IMR-90 (cell line): Measurements from ENCODE around the gene FARS2. TPM values are rescaled to one million over a fixed set of nuclear protein-coding genes. Genes with fewer than 3 reads are reported as not detected.

Experiments used
- ATAC-seq: fragments of 200-7000 bp; cut with Tn5 transposase; 2 replicates; pipeline ENCODE4 v1.9.1; 2020; ENCODE audit warnings: low read depth, mild to moderate bottlenecking, moderate library complexity
- BruUV-seq: library from RNA; stranded (reverse); fragments of 400-500 nt; replicated peaks from 2 replicates; lab custom pipeline; 2021; lab: Mats Ljungman, UMichigan
- CTCF ChIA-PET: fragments of 300-600 bp; formaldehyde crosslinking; extraction: SDS; loops from one replicate; lab custom pipeline; 2021; ENCODE audit warnings: antibody characterized with exemption; lab: Yijun Ruan, JAX
- POLR2A ChIA-PET: fragments of 300-600 bp; sonication (Branson Sonifier 250); formaldehyde crosslinking; loops from one replicate; lab custom pipeline; 2022; ENCODE audit warnings: antibody characterized with exemption; ENCODE audit not compliant: unreplicated experiment; lab: Charles Lee
- DNase-seq: peaks from one replicate; pipeline ENCODE4 v3.0.0; 2013
- H2AFZ ChIP-seq: replicated peaks from 2 replicates; pipeline ENCODE3; 2013; ENCODE audit warnings: low read length, mild to moderate bottlenecking; ENCODE audit not compliant: poor library complexity
- H2AK5ac ChIP-seq: 2 replicates; pipeline ENCODE4 v1.6.1; 2013; ENCODE audit warnings: low read depth, low read length, inconsistent platforms
- H2AK9ac ChIP-seq: replicated peaks from 2 replicates; pipeline ENCODE3; 2013; ENCODE audit warnings: mild to moderate bottlenecking, low read depth, low read length, moderate library complexity; ENCODE audit not compliant: poor library complexity
- H2BK120ac ChIP-seq: 2 replicates; pipeline ENCODE4 v1.6.1; 2013; ENCODE audit warnings: low read depth, low read length, inconsistent platforms
- H2BK15ac ChIP-seq: 3 replicates; pipeline ENCODE4 v1.6.1; 2013; ENCODE audit warnings: low read depth, low read length, inconsistent platforms
- H2BK20ac ChIP-seq: 2 replicates; pipeline ENCODE4 v1.6.1; 2013; ENCODE audit warnings: low read depth, mild to moderate bottlenecking, inconsistent platforms, low read length, moderate library complexity
- H2BK5ac ChIP-seq: 2 replicates; pipeline ENCODE4 v1.6.1; 2013; ENCODE audit warnings: mild to moderate bottlenecking, low read depth, low read length, inconsistent platforms; ENCODE audit not compliant: poor library complexity, severe bottlenecking
- H3K14ac ChIP-seq: replicated peaks from 2 replicates; pipeline ENCODE4 v1.6.1; 2013; ENCODE audit warnings: low read depth, low read length, inconsistent platforms
- H3K18ac ChIP-seq: 2 replicates; pipeline ENCODE4 v1.6.1; 2013; ENCODE audit warnings: low read depth, low read length, control low read depth
- H3K23ac ChIP-seq: 2 replicates; pipeline ENCODE4 v1.6.1; 2013; ENCODE audit warnings: low read depth, low read length, inconsistent platforms
- H3K27ac ChIP-seq: 2 replicates; pipeline ENCODE4 v1.5.1; 2013; ENCODE audit warnings: mild to moderate bottlenecking, control low read depth, low read length; ENCODE audit not compliant: insufficient read depth
- H3K27me3 ChIP-seq: 2 replicates; pipeline ENCODE4 v1.6.1; 2013; ENCODE audit warnings: low read length; ENCODE audit not compliant: control insufficient read depth, insufficient read depth
- H3K36me3 ChIP-seq: 2 replicates; pipeline ENCODE4 v1.6.1; 2013; ENCODE audit warnings: low read length, mixed read lengths; ENCODE audit not compliant: control insufficient read depth, insufficient read depth
- H3K4ac ChIP-seq: 2 replicates; pipeline ENCODE4 v1.6.1; 2013; ENCODE audit warnings: low read depth, low read length, inconsistent platforms
- H3K4me1 ChIP-seq: 2 replicates; pipeline ENCODE4 v1.6.1; 2013; ENCODE audit warnings: low read length, mixed read lengths; ENCODE audit not compliant: control insufficient read depth, insufficient read depth
- H3K4me2 ChIP-seq: 2 replicates; pipeline ENCODE4 v1.6.1; 2013; ENCODE audit warnings: low read depth, mild to moderate bottlenecking, control low read depth, low read length, moderate library complexity
- H3K4me3 ChIP-seq: 2 replicates; pipeline ENCODE4 v1.5.1; 2013; ENCODE audit warnings: low read depth, mild to moderate bottlenecking, control low read depth, low read length, moderate library complexity; ENCODE audit not compliant: insufficient read depth
- H3K56ac ChIP-seq: 2 replicates; pipeline ENCODE4 v1.6.1; 2013; ENCODE audit warnings: low read length, inconsistent platforms; ENCODE audit not compliant: insufficient read depth; ENCODE audit errors: extremely low read depth
- H3K79me1 ChIP-seq, 2 experiments: 2 replicates each; pipeline ENCODE4 v1.6.1; 2013; ENCODE audit warnings: low read length in 2 of 2, inconsistent platforms in 1 of 2, low read depth in 1 of 2
- H3K9ac ChIP-seq: 2 replicates; pipeline ENCODE4 v1.6.1; 2013; ENCODE audit warnings: low read depth, low read length, control low read depth
- H3K9me1 ChIP-seq: 2 replicates; pipeline ENCODE4 v1.6.1; 2013; ENCODE audit warnings: low read length, inconsistent platforms; ENCODE audit not compliant: insufficient read depth
- H3K9me3 ChIP-seq: 2 replicates; pipeline ENCODE4 v1.6.1; 2013; ENCODE audit warnings: low read length; ENCODE audit not compliant: control insufficient read depth, insufficient read depth
- H4K20me1 ChIP-seq: 2 replicates; pipeline ENCODE4 v1.6.1; 2013; ENCODE audit warnings: low read length, inconsistent platforms; ENCODE audit not compliant: insufficient read depth
- H4K5ac ChIP-seq: 2 replicates; pipeline ENCODE4 v1.6.1; 2013; ENCODE audit warnings: mild to moderate bottlenecking, low read depth, low read length, control low read depth
- H4K8ac ChIP-seq, 2 experiments: 2 replicates each; pipeline ENCODE4 v1.6.1; 2013; ENCODE audit warnings: low read depth in 2 of 2, low read length in 2 of 2, control low read depth in 1 of 2, inconsistent platforms in 1 of 2
- H4K91ac ChIP-seq: 2 replicates; pipeline ENCODE4 v1.6.1; 2013; ENCODE audit warnings: low read depth, low read length, inconsistent platforms; ENCODE audit not compliant: insufficient read depth
- BHLHE40 ChIP-seq: fragments of 150-350 bp; IDR thresholded peaks from 2 replicates; pipeline ENCODE4 v1.6.1; 2016; ENCODE audit warnings: mild to moderate bottlenecking, low read depth, low read length
- CEBPB ChIP-seq: IDR thresholded peaks from 2 replicates; pipeline ENCODE4 v1.6.1; 2012; ENCODE audit warnings: low read depth, low read length, improper control_type of control experiment
- CHD1 ChIP-seq: IDR thresholded peaks from 2 replicates; pipeline ENCODE4 v1.6.1; 2012; ENCODE audit warnings: low read depth, low read length, improper control_type of control experiment
- FOS ChIP-seq: fragments of 150-350 bp; IDR thresholded peaks from 2 replicates; pipeline ENCODE4 v1.6.1; 2016; ENCODE audit warnings: low read depth, low read length
- MAFK ChIP-seq: IDR thresholded peaks from 2 replicates; pipeline ENCODE4 v1.6.1; 2012; ENCODE audit warnings: low read depth, low read length, improper control_type of control experiment
- MAZ ChIP-seq: IDR thresholded peaks from 2 replicates; pipeline ENCODE4 v1.6.1; 2012; ENCODE audit warnings: low read depth, mild to moderate bottlenecking, low read length, improper control_type of control experiment, moderate library complexity, borderline replicate concordance
- MXI1 ChIP-seq: IDR thresholded peaks from 2 replicates; pipeline ENCODE4 v1.6.1; 2012; ENCODE audit warnings: low read depth, mild to moderate bottlenecking, low read length, moderate library complexity, borderline replicate concordance
- NFE2L2 ChIP-seq: fragments of 150-350 bp; IDR thresholded peaks from 2 replicates; pipeline ENCODE4 v1.6.1; 2016; ENCODE audit warnings: low read depth, mild to moderate bottlenecking, low read length
- POLR2A ChIP-seq: IDR thresholded peaks from 2 replicates; pipeline ENCODE4 v1.6.1; 2012; ENCODE audit warnings: mild to moderate bottlenecking, low read depth, low read length
- RAD21 ChIP-seq: IDR thresholded peaks from 2 replicates; pipeline ENCODE4 v1.6.1; 2012; ENCODE audit warnings: low read length, improper control_type of control experiment
- RCOR1 ChIP-seq: IDR thresholded peaks from 2 replicates; pipeline ENCODE4 v1.6.1; 2012; ENCODE audit warnings: mild to moderate bottlenecking, low read length, improper control_type of control experiment; ENCODE audit not compliant: insufficient replicate concordance
- RFX5 ChIP-seq: IDR thresholded peaks from 2 replicates; pipeline ENCODE4 v1.8.0; 2012; ENCODE audit warnings: low read depth, mild to moderate bottlenecking, low read length, moderate library complexity
- SMC3 ChIP-seq: fragments of 150-350 bp; IDR thresholded peaks from 2 replicates; pipeline ENCODE4 v1.6.1; 2016; ENCODE audit warnings: low read depth, mild to moderate bottlenecking, antibody characterized with exemption, low read length, moderate library complexity
- USF2 ChIP-seq: fragments of 150-350 bp; IDR thresholded peaks from 2 replicates; pipeline ENCODE4 v1.6.1; 2017; ENCODE audit warnings: mild to moderate bottlenecking, antibody characterized with exemption, low read length, low read depth
- dilution Hi-C: fragments of 300-500 bp; cut with HindIII; formaldehyde crosslinking; loops from one replicate; pipeline ENCODE4 v1.14.3; 2018; ENCODE audit warnings: low sequenced_read_pairs; ENCODE audit not compliant: unreplicated experiment
- in situ Hi-C: fragments of 300-500 bp; cut with MboI; formaldehyde crosslinking; loops from 3 replicates; pipeline ENCODE4 v1.14.3; 2019; ENCODE audit warnings: low sequenced_read_pairs, inconsistent platforms, mixed read lengths
- intact Hi-C: fragments of 100-400 bp; cut with micrococcal nuclease; formaldehyde crosslinking; loops from 2 replicates; pipeline ENCODE4 v1.10.0; 2022
- polyA plus RNA-seq, 3 experiments: library from polyadenylated mRNA; depleted of rRNA; stranded (reverse); fragments of >200 nt; gene quantifications; 2 replicates each; pipeline ENCODE4 v1.2.3, GENCODE V29; 2012; ENCODE audit warnings: low replicate concordance in 1 of 3
- total RNA-seq: library from RNA; depleted of rRNA; stranded (reverse); fragments of >200 nt; gene quantifications from 2 replicates; pipeline ENCODE4 v1.2.3, GENCODE V29; 2012
- TF ChIP-seq, protein P1 (sequence below): conservative IDR thresholded peaks from 2 replicates; pipeline ENCODE4 v1.5.1; 2012; ENCODE audit warnings: mild to moderate bottlenecking, low read depth, low read length, improper control_type of control experiment

FARS2 gene
- total and polyA plus RNA-seq, 2 of the 4 experiments (the other 2 are of a cell fraction): 12.1 to 28.9 TPM

DNA sequence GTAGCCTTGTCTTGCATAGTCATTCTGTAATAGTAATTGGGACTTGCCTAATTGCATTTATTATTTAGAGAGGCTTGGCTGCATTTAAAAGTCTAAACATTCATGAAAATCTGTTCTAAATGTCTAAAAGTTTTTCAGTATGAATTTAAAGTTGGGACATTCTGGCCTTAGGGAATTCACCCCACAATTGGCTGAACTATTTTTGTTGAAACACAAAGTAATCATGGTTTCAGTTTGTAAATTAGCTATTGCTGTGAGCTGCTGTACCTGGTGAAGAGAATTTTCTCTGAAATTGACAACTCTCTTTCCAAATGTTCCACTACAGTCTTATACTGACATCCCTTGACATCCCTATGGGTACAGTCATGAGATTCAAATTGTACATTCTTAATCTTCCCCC lies 253.0 kb downstream of the FARS2 start:
- H2BK20ac ChIP-seq: no peak overlapping the region
- no peak overlapping the region for H3K14ac ChIP-seq
- no peaks in the 10 kb centered on the region for H3K36me3 ChIP-seq
- H3K56ac ChIP-seq: no peak overlapping the region
- H3K9ac ChIP-seq: no peak overlapping the region
- no peak overlapping the region for H3K4me3 ChIP-seq
- TF ChIP-seq SMC3 (no peak), CEBPB (no peak), USF2 (no peak), MAZ (no peak), RAD21 (no peak), NFE2L2 (no peak), MAFK (no peak), FOS (no peak), RCOR1 (no peak), MXI1 (no peak), POLR2A (no peak), BHLHE40 (no peak), RFX5 (no peak), CHD1 (no peak)
- TF ChIP-seq, protein P1, sequence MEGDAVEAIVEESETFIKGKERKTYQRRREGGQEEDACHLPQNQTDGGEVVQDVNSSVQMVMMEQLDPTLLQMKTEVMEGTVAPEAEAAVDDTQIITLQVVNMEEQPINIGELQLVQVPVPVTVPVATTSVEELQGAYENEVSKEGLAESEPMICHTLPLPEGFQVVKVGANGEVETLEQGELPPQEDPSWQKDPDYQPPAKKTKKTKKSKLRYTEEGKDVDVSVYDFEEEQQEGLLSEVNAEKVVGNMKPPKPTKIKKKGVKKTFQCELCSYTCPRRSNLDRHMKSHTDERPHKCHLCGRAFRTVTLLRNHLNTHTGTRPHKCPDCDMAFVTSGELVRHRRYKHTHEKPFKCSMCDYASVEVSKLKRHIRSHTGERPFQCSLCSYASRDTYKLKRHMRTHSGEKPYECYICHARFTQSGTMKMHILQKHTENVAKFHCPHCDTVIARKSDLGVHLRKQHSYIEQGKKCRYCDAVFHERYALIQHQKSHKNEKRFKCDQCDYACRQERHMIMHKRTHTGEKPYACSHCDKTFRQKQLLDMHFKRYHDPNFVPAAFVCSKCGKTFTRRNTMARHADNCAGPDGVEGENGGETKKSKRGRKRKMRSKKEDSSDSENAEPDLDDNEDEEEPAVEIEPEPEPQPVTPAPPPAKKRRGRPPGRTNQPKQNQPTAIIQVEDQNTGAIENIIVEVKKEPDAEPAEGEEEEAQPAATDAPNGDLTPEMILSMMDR: no peak
- in situ Hi-C loops: no loop called here
- H3K18ac ChIP-seq: no peak overlapping the region
- H2AK9ac ChIP-seq: no peak overlapping the region
- no peak overlapping the region for H4K5ac ChIP-seq
- H4K8ac ChIP-seq: no peak overlapping the region
- H3K27me3 ChIP-seq: no peaks in the 10 kb centered on the region
- no TSS peak for BruUV-seq
- H3K4me1 ChIP-seq: peaks cover 2% of the 10 kb centered on the region
- no peak overlapping the region for H2BK5ac ChIP-seq
- DNase-seq: no peak
- ATAC-seq: no peak
- H4K20me1 ChIP-seq: no peaks in the 10 kb centered on the region
- H2AFZ ChIP-seq: no peak overlapping the region
- no peak overlapping the region for H2AK5ac ChIP-seq
- no peaks in the 10 kb centered on the region for H3K79me1 ChIP-seq
- CTCF ChIA-PET: no interaction called here
- no peak overlapping the region for H2BK15ac ChIP-seq
- no peak overlapping the region for H3K4ac ChIP-seq
- no peak overlapping the region for H4K91ac ChIP-seq
- intact Hi-C loops: no loop called here
- H3K4me2 ChIP-seq: no peak overlapping the region
- no peaks in the 10 kb centered on the region for H3K9me3 ChIP-seq
- POLR2A ChIA-PET: no interaction called here
- no peak overlapping the region for H2BK120ac ChIP-seq
- H3K9me1 ChIP-seq: peaks cover 2% of the 10 kb centered on the region; the same call in 1 of the 2 replicates
- H3K27ac ChIP-seq: no peak overlapping the region
- no peak overlapping the region for H3K23ac ChIP-seq
- dilution Hi-C loops: no loop called here
